PFSK-1 (cell line): ENCODE measurements around the gene HDAC4.

ENCODE experiments used
- FOXP2 ChIP-seq: optimal IDR thresholded peaks from 2 replicates; pipeline ENCODE3; 2011; ENCODE audit warnings: borderline replicate concordance, control low read depth, inconsistent platforms; ENCODE audit not compliant: insufficient read depth; ENCODE audit errors: extremely low read length, extremely low read depth
- POLR2AphosphoS5 ChIP-seq: IDR thresholded peaks from 2 replicates; pipeline ENCODE4 v1.6.1; 2012; ENCODE audit warnings: low read depth, mild to moderate bottlenecking, control low read depth, low read length, moderate library complexity
- SIN3A ChIP-seq: IDR thresholded peaks from 2 replicates; pipeline ENCODE4 v1.6.1; 2012; ENCODE audit warnings: mild to moderate bottlenecking, low read length, moderate library complexity, borderline replicate concordance; ENCODE audit not compliant: insufficient read depth
- TAF1 ChIP-seq: IDR thresholded peaks from 2 replicates; pipeline ENCODE4 v1.6.1; 2012; ENCODE audit warnings: low read length, control low read depth, borderline replicate concordance; ENCODE audit not compliant: insufficient read depth
- TF ChIP-seq, protein P1 (sequence below), 2 experiments: IDR thresholded peaks; 2 replicates each; pipeline versions ENCODE4 v1.6.1 to v1.8.0; 2011 to 2012; ENCODE audit warnings: low read depth in 2 of 2, low read length in 2 of 2, control low read depth in 1 of 2, inconsistent platforms in 1 of 2, mild to moderate bottlenecking in 1 of 2, moderate library complexity in 1 of 2; ENCODE audit not compliant: insufficient read depth in 1 of 2

Gene HDAC4

DNA sequence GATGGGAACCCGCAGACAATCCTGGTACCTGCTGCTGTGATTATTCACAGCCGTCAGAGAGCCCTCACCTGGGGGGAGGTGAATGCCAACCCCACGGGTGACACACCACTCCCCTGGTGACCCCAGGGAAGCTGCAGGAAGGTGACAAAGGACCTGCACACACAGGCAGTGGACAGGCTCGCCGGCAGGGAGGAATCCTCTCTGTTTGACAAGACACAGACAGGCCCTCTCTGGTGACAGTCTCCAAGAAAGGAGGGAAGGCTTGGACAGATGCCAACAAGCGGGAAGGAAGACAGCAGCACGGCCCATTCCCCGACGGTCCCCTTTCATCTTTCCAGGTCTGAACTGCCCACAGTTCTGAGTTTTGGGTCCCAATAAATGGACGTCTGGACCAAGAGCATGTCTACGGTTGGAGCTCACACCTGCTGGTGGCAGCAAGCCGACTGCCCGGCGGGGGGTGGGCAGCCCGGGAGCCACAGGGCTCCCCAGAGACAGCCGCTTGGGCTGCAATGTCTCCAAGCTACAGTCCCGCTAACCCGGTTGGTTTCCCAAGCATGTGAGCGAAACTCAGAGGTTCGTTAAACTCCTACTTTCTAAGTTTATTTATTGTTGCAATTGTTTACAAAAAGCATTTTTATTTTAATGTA lies 31.8 kb downstream of the HDAC4 start:
- TF ChIP-seq FOXP2 (no peak), POLR2AphosphoS5 (no peak), TAF1 (no peak), SIN3A (no peak)
- TF ChIP-seq, protein P1, sequence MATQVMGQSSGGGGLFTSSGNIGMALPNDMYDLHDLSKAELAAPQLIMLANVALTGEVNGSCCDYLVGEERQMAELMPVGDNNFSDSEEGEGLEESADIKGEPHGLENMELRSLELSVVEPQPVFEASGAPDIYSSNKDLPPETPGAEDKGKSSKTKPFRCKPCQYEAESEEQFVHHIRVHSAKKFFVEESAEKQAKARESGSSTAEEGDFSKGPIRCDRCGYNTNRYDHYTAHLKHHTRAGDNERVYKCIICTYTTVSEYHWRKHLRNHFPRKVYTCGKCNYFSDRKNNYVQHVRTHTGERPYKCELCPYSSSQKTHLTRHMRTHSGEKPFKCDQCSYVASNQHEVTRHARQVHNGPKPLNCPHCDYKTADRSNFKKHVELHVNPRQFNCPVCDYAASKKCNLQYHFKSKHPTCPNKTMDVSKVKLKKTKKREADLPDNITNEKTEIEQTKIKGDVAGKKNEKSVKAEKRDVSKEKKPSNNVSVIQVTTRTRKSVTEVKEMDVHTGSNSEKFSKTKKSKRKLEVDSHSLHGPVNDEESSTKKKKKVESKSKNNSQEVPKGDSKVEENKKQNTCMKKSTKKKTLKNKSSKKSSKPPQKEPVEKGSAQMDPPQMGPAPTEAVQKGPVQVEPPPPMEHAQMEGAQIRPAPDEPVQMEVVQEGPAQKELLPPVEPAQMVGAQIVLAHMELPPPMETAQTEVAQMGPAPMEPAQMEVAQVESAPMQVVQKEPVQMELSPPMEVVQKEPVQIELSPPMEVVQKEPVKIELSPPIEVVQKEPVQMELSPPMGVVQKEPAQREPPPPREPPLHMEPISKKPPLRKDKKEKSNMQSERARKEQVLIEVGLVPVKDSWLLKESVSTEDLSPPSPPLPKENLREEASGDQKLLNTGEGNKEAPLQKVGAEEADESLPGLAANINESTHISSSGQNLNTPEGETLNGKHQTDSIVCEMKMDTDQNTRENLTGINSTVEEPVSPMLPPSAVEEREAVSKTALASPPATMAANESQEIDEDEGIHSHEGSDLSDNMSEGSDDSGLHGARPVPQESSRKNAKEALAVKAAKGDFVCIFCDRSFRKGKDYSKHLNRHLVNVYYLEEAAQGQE (IDR thresholded peaks at IDR 0.05; ENCODE audit: insufficient read depth in 1 of 2, low read depth in 2 of 2, low read length in 2 of 2): no peak

DNA sequence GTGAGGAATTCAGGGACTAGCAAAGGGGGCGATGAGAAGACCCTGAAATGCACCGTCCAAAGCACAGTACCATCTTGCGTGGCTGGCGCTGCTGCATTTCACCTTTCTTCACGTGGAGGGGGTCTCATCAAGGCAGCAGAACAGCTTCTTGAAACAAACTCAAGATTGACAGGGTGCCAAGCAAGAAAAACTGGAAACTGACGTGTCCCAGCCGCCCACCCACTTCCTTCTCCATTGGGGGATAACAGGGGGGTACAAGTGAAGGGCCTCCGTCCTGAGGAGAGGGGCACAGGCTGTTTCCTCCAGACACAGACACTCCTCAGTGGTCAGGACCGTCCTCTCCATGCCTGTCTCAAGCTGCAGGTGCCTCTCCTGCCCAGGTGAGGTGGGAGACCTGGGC lies 32.5 kb downstream of the HDAC4 start:
- TF ChIP-seq POLR2AphosphoS5 (no peak), FOXP2 (no peak), TAF1 (no peak), SIN3A (no peak)
- TF ChIP-seq, protein P1 (IDR thresholded peaks at IDR 0.05; ENCODE audit: insufficient read depth in 1 of 2, low read depth in 2 of 2, low read length in 2 of 2): no peak

- TF ChIP-seq TAF1 (no peak), FOXP2 (no peak)
These were observed 34.1 kb downstream of the HDAC4 start for GRCh38 chr2:239366740-239367139.

DNA sequence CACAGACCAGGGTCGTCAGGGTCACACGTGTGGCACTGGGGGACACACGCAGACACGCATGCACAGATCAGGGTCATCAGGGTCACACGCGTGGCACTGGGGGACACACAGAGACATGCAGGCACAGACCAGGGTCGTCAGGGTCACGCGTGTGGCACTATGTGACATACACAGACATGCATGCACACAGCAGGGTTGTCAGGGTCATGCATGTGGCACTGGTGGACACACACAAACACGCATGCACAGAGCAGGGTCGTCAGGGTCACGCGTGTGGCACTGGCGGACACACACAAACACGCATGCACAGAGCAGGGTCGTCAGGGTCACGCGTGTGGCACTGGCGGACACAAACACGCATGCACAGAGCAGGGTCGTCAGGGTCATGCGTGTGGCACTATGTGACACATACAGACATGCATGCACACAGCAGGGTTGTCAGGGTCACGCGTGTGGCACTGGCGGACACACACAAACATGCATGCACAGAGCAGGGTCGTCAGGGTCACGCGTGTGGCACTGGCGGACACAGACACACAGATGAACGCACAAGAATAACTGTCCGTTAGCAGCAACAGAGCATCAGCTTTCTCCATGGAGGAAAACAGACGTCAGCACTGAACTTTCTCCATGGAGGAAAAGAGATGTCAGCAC lies 34.9 kb downstream of the HDAC4 start:
- TF ChIP-seq TAF1: no peak

DNA sequence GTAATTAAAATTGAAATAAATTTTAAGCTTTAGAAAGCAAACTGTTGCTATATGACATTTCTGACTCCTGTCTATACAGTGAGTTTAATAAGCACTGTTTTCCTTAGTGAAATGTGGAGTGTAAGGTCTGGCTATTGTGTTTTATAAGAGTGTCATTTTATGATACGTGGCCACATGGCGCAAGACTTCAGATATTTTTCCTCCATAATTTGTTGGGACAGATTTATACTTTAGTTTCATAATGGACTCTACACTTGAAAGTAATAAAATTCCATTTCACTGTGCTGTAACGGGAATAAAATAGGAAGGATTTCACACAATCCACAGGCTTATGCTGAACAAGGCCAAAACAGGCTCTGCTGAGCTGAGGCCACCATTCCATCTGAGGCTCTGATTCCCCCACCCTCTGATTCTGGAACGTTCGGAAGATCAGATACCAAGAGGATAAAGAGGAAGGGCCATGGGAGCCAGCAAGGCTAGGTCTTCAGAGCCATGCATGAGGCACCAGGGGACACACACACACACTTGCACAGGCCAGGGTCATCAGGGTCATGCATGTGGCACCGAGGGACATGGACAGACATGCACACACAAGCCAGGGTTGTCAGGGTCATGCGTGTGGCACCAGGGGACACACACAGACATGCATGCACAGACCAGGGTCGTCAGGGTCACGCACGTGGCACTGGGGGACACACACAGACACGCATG lies 35.6 kb downstream of the HDAC4 start:
- TF ChIP-seq FOXP2: no peak
- TF ChIP-seq TAF1: no peak
- TF ChIP-seq POLR2AphosphoS5: no peak
- TF ChIP-seq, protein P1 (IDR thresholded peaks at IDR 0.05; ENCODE audit: insufficient read depth in 1 of 2, low read depth in 2 of 2, low read length in 2 of 2): no peak
